Gastrocnemius medialis (tissue), 4 donors: Measurements from ENCODE around the gene ASZ1.

Experiments used
- POLR2A ChIP-seq, 2 donors: fragments of 450-650 bp; IDR thresholded peaks; one replicate each; pipeline ENCODE4 v1.6.1; 2017; ENCODE audit warnings: antibody characterized with exemption in 2 of 2, mild to moderate bottlenecking in 2 of 2, moderate library complexity in 2 of 2
- TF ChIP-seq, protein P1 (sequence below), 5 experiments: fragments of 450-650 bp in 3 of 5; fragments of 200-600 bp in 2 of 5; sonication (generic) in 2 of 5; IDR thresholded peaks in 4 of 5; conservative IDR thresholded peaks in 1 of 5; 1 replicate in 4 of 5; 2 replicates in 1 of 5; pipeline ENCODE4 v1.5.1; 2016 to 2019; ENCODE audit warnings: antibody characterized with exemption in 5 of 5, mild to moderate bottlenecking in 3 of 5, moderate library complexity in 3 of 5

DNA sequence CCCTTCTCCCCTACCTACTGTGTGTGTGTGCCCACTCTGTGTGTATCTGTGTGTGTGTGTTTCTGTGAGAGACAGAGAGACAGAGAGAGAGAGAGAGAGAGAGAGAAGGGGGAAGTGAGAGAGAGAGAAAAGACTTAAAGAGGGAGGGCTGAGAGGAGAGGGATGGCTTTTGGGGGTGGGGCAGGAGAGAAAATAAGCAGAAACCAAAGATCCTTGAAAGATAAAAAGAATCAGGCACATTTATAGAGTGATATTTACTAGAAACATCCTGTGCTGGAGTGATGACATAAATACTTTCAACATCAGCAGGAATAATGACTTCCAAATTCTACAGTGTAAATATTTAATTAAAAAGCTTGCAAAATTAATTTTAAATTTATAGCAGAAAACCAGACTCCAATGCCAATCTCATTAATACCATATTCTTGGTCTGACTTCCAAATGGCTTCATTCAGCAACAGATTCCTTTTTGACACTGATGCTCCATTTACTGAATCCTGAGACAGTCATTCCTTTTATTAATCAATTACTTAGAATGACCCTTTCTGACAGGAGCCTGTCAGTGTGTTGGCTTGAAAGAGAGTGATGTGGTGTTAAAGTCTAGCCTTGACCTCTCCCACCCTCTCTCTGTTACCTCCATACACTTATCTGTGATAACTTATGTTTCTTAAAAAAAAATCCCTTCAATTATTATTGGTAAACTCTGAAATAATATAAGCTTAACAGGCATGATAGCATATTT, 62.8 kb downstream of the ASZ1 start:
- TF ChIP-seq, protein P1, sequence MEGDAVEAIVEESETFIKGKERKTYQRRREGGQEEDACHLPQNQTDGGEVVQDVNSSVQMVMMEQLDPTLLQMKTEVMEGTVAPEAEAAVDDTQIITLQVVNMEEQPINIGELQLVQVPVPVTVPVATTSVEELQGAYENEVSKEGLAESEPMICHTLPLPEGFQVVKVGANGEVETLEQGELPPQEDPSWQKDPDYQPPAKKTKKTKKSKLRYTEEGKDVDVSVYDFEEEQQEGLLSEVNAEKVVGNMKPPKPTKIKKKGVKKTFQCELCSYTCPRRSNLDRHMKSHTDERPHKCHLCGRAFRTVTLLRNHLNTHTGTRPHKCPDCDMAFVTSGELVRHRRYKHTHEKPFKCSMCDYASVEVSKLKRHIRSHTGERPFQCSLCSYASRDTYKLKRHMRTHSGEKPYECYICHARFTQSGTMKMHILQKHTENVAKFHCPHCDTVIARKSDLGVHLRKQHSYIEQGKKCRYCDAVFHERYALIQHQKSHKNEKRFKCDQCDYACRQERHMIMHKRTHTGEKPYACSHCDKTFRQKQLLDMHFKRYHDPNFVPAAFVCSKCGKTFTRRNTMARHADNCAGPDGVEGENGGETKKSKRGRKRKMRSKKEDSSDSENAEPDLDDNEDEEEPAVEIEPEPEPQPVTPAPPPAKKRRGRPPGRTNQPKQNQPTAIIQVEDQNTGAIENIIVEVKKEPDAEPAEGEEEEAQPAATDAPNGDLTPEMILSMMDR (IDR thresholded peaks at IDR 0.05 in 4 of 5, conservative IDR thresholded peaks at IDR 0.05 in 1 of 5) = no peak
- no peak for TF ChIP-seq POLR2A (IDR thresholded peaks at IDR 0.05)
